AG04449 (cell line): ENCODE results near the gene DENND4A.

ENCODE experiments used
- CTCF ChIA-PET: fragments of 350-600 bp; formaldehyde crosslinking; extraction: SDS; loops from one replicate; lab custom pipeline; 2021; ENCODE audit warnings: antibody characterized with exemption; lab: Yijun Ruan, JAX
- POLR2A ChIA-PET: fragments of 400-600, 350-600 bp; formaldehyde crosslinking; extraction: SDS; loops from one replicate; lab custom pipeline; 2020; ENCODE audit warnings: antibody characterized with exemption, inconsistent platforms; lab: Yijun Ruan, JAX
- DNase-seq: peaks from one replicate; pipeline ENCODE4 v3.0.0-alpha.2; 2010; ENCODE audit warnings: low read depth, low spot score
- H3K4me3 ChIP-seq: 2 replicates; pipeline ENCODE4 v1.5.1; 2011; ENCODE audit warnings: low read depth, mild to moderate bottlenecking, control low read depth, low read length
- CTCF ChIP-seq: IDR thresholded peaks from one replicate; pipeline ENCODE4 v1.5.1; 2011; ENCODE audit warnings: mild to moderate bottlenecking, moderate library complexity, low read length, control low read depth, inconsistent platforms; ENCODE audit not compliant: insufficient read depth; ENCODE audit errors: missing control alignments

Gene DENND4A

GRCh38 chr15:65792988-65793817 lies 1.1 kb upstream of the DENND4A start:
- CTCF ChIA-PET, result interaction anchor here (0.6 to 1.2 kb wide), 3 partner anchors 11 to 493 kb away, joined by 3 to 4 read pairs (median 3); no protein-coding TSS in a partner anchor
- peak overlapping the region; percentile 92 for H3K4me3 ChIP-seq
- POLR2A ChIA-PET, result no interaction called here
- TF ChIP-seq CTCF, result no peak
- no peak for DNase-seq

- peak overlapping the region; percentile 92 for H3K4me3 ChIP-seq
- POLR2A ChIA-PET, result interaction anchor here (0.7 to 1.4 kb wide), 2 partner anchors 77 to 180 kb away, joined by 4 read pairs; partner anchors contain the start of genes INTS14 and RAB11A
- CTCF ChIA-PET, result interaction anchor here (0.6 to 1.3 kb wide), 7 partner anchors 13 to 153 kb away, joined by 3 to 5 read pairs (median 3); no protein-coding TSS in a partner anchor
- no peak for DNase-seq
- no peak for TF ChIP-seq CTCF
Observed at GRCh38 chr15:65791335-65792137, 557 bp downstream of the DENND4A start.

GRCh38 chr15:65790694-65791334 lies 1.3 kb downstream of the DENND4A start:
- CTCF ChIA-PET, result interaction anchor here (0.6 to 1.3 kb wide), 5 partner anchors 33 to 152 kb away, joined by 3 to 5 read pairs (median 4); no protein-coding TSS in a partner anchor
- DNase-seq, result no peak
- TF ChIP-seq CTCF, result no peak
- peak overlapping the region; percentile 92 for H3K4me3 ChIP-seq
- POLR2A ChIA-PET, result interaction anchor here (1.4 kb wide), 1 partner anchor 78 kb away, joined by 4 read pairs; the partner anchor contains the start of gene RAB11A

- POLR2A ChIA-PET, result no interaction called here
- TF ChIP-seq CTCF, result no peak
- H3K4me3 ChIP-seq, result no peak overlapping the region
- no peak for DNase-seq
- CTCF ChIA-PET, result interaction anchor here (0.6 to 1.3 kb wide), 2 partner anchors 13 to 151 kb away, joined by 4 to 5 read pairs; no protein-coding TSS in a partner anchor
Observed at GRCh38 chr15:65789759-65790425, 2.2 kb downstream of the DENND4A start.

- ChIA-PET CTCF (interaction anchor here (0.6 kb wide), 1 partner anchor 14 kb away, joined by 4 read pairs; no protein-coding TSS in a partner anchor), POLR2A (no interaction called here)
- no peak overlapping the region for H3K4me3 ChIP-seq
- no peak for TF ChIP-seq CTCF
- no peak for DNase-seq
Observed at GRCh38 chr15:65789105-65789504, 3.0 kb downstream of the DENND4A start.
